HG03175 (cell line): ENCODE results near the gene PCBP3.
"Not testable (repeated sequence)": the region's sequence is repeated elsewhere in the genome, so short reads cannot be mapped to it uniquely, and the experiment has no call there.

Experiments used
- ATAC-seq: cut with Tn5 transposase; IDR thresholded peaks from one replicate; pipeline ENCODE4 v1.9.1; 2021; ENCODE audit warnings: mild to moderate bottlenecking, moderate library complexity; ENCODE audit not compliant: unreplicated experiment

The PCBP3 gene

GRCh38 chr21:45887788-45888187 lies 244.3 kb downstream of the PCBP3 start:
- no peak for ATAC-seq

DNA sequence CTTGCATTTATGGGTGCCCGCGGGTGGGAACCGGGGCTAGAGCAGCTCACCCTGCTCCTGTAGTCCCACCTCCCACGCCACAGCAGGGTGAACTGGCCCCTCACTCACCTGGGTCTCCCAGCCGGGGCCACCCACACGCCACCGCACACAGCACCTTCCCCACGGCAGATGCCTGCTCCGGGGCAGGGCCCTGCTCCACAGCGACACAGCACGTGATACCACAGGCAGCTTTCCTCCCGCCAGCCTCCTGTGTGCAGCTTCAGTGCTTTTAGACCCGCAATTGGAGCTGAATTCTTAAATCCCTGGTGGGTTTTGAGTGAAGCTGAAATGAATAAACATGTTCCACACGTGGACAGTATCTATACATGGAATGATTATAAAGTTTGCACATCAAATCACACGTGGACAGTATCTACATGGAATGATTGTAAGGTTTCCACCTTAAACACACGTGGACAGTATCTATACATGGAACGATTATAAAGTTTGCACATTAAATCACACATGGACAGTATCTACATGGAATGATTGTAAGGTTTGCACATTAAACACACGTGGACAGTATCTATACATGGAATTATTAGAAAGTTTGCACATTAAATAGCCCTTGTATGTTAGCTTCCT lies 245.0 kb downstream of the PCBP3 start:
- no peak for ATAC-seq

GRCh38 chr21:45889256-45889655 lies 245.7 kb downstream of the PCBP3 start:
- ATAC-seq = no peak

DNA sequence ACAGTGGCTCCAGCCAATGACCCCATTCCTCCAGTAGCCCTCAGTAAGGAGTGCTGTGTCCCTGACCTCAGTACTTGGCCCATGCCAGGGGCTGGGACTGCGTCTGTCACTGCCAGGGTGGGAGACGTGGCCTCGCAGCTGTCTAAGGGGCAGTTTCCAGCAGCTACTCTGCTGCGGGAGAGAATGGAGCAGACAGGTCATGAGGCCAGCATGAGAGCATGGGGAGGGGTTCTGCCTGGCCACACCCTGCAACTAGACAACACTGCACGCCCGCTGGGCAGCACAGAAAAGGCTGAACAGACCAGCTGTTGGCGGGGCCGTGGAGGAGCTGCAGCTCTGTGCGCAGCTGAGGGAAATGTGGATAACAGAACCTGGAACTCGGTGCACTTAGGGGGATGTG lies 246.4 kb downstream of the PCBP3 start:
- no peak for ATAC-seq

DNA sequence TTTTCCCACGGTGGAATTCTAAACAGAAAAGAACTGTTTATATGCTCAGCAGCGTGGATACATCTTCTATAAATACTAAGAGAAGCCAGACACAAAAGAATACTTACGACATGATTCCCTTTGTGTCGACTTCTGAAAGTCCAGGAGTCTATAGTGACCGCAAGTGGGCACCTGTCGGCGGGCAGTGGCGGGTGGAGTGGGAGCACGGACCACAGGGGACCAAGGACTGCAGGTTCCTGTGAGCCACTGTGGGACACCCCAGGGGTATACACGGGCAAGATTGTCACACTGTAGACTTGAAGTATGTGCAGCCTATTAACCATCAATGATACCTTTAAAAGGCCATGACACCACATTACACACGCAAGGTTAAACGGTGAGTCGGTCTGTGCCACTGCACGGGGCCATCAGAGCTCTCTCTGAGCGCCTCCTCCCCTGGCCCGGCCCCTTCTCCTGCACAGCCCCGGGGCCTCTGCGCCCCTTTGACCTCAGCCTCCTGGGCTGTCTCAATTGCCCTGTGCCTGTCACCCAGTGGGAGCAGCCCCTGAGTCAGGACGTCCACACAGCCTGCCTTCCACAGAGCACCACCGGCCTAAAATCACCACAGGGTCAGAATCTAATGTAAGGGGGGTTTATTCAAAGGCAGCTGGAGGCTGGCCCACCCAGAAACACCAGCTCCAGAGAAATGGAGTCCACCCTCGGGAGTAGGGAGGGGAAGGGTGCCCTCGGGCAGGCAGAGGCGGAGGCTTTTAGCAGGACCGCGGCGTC lies 248.0 kb downstream of the PCBP3 start:
- ATAC-seq = no peak

DNA sequence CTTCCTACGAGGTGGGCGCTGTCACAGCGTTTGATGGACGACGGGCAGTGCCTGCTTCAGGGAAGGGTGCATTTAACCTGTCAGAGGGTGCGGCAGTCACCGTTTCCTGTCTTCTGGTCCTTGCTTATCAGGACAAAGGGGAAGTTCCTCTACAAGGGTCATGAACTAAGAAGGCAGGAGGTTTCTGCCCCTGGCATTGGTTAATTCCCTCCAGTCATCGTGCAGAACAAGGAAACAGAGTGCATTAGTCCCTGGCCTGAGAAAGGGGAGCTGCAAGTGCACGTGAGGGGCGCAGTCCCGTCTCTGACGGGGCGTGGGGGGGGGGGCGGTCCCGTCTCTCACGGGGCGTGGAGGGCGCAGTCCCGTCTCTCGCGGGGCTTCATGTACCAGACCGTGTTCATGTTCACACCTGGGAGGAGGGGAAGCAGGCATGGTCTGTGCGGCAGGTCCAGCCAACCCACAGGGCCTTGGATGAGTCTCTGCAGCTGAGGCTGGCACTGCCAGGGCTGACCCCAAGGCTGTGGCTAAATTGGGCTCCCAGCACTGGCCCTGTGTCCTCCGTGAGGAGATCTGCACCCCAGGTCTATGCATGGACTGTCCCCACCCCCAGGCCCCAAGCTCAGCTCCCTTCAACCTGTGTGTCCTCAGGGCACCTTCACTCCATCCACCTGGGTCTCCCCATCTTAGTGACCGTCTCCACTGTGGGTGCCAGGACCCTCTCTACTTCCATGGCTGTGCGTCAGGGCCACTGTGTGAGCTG lies 248.8 kb downstream of the PCBP3 start:
- no peak for ATAC-seq

DNA sequence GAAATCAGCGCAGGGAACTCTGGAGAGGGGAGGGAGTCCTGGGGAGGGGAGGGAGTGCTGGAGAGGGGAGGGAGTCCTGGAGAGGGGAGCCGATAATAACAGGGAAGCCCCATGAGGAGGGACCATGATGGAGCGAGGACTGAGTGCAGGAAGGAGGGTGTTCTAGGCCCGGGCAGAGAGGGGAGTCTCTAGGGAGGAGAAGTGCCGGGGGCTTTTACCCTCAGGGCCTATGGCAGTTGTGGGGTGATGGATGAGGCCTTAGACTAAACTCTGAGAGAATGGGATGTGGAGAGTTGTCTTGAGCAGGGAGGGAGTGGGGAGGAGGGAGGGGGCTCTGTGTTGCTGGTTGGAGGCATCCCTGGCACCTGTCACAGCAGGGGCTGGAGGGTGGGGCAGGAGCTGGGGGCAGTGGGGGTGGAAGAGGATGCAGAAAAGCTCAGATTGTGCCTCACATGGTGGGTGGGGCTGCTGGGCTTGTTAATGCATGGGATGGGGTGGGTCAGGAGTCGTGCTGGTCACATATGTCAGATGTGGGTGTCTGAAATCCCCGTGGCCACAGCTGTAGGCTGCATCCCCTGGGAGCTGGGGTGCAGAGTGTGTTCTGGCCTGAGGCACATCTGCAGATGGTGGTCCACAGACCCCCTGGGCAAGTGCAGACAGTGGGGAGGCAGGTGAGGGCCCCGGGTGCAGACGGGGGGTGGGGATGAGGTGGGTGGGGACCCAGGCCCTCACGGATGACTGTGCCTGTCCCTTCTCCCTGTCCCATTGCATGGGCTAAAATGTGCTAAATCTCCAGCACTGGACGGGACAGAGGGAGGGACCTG lies 249.6 kb downstream of the PCBP3 start:
- no peak for ATAC-seq

DNA sequence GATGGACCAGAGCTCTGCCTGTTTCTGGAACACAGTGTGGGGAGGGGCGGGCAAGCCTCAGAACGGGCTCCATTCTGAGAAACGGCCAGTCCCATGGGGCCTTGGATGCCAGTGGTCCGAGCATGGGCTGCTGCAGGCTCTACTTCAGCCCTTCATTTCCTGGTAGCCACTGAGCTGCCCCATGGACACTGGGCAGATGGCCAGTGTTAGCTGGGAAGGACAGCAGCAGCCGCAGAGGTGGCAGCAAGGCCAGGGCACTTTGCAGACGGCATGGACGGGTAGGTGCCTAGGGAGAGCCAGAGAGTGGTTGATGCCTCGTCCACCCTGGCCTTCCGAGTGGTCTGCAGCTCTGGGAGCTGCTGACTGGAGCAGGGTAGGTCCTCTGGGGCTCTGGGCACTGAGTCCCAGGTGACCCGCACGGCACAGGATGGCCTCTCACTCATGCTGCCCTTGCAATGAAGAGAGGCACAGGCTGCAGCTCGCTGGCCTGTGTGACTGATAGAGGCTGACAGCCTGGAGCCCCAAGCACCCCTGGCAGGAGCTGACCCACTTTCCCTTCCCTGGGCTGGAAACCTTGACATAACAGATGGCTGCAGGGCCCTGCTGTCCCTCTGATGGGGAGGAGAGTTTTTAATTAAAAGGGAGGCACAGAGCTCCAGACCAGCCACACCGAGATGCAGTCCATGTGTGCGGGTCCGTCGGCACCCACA lies 250.4 kb downstream of the PCBP3 start:
- ATAC-seq = no peak

DNA sequence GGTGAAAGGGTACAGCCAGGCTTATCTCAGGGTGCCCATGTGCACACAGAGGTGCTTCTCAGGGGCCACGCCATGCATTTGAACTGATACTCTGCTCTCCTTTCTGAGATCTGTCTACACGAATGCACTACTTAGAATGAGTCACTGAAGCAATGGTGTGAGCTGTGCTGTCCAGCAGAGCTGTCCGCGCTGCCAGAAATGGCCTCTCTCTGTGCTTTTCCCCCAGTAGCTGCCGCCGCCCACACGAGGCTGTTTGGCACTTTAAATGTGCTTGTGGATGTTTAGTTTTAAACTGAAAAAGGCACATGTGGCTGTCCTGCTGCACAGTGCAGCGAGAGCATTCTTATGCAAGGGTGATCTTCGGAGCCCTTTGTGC lies 250.9 kb downstream of the PCBP3 start:
- no peak for ATAC-seq

DNA sequence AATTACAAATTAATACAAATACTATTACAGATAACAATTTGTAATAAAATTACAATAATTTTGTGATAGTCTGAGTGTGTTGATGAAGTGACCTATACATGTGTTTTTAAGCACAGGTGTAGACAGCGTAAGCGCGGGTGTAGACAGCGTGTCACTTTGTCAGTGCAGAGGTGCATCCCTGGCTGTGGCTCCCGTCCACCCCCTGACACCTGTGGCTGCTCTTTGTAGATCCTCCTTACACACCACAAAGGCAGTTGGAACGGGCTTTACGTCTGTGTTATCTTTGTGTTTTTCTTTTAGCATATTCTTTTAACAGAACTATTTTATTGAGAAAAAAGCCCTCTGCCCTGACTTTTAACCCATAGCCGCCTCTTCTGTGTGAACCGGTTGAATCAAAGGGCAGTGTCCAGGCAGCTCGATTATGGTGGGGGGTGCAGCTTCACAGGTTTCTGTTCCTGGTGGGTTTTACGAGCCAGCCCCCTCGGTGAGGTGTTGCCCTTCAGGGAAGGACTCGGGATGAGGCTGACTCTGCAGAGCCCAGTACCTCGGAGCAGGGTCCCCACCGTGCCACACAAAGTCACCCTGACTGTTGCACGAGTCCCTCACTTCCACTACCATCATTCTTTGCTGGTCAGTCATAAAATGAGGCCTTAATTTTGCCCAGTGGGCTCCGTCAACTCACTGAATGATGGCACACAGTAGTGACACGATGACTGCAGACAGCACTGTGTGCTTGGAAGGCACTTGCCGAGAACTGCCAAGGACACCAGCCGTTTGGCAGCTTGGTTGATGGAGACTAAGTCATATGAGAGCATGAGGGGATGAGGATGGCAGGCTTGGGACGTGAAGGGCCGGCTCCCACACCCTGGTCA lies 251.6 kb downstream of the PCBP3 start:
- no peak for ATAC-seq

DNA sequence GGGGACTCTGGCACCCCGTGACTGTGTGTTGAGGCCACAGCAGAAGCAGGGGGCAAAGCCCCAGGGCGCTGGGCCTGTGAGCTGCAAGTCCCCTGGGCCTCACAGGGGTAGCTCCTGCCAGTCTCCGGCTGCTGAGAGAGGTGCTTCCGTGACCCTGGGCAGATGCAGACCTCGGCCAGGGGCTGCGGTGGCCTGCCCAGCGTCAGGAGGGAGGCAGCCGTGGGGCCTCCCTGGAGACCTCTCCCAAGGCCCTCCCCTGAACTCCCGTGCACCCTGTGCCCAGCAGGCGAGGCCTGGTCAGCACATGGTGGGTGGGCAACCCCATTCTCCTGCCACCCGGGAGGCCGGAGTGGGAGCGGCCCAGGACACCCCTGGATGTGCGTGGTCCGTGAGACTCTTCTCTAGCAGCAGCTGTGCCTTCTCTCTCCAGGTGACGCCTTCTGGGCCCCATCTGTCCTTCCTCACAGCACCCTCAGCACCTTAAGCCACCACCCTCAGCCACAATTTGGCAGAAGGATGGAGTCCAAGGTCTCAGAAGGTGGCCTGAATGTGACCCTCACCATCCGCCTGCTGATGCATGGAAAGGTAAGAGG lies 252.3 kb downstream of the PCBP3 start:
- no peak for ATAC-seq

- ATAC-seq = not testable (repeated sequence)
These were observed 252.9 kb downstream of the PCBP3 start for GRCh38 chr21:45896431-45896830.

DNA sequence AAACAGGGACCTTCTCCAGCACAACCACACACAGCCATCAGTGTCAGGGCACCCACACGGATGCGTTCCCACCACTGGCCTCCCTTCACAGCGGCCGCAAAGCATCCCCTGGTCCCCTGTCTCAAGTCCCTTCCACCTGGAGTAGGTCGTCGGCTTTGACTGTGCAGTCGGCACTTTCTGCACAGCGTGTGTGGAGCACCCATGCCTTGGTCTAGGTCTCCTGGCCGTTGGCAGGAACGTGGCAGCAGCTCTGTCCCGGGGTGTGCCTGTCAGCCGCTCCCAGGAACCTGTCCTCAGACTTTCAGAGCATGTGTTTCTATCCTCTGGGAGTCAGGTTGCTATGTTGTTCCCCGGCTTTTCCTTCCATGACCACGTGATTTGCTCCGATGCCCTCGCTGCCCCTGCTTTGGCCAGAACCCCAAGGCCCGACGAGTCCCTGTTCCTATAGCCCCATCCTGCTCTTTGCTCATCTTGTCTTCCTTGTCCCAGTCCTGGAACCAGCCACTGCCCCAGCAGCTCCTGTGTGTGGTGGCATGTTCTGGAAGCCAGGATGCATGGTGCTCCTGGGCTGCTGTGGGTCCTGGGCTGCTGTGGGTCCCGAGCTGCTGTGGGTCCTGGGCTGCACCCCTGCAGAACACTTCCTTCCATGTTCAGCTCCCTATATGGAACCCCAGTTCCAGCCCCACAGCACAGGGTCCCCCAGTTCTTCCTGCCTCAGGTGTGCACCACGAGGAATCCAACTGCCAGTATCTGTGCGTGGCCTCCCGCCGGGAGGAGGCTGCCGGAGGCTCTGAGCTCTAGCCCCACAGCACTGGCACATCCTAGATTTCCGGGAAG lies 253.9 kb downstream of the PCBP3 start:
- no peak for ATAC-seq

GRCh38 chr21:45898028-45898350 lies 254.5 kb downstream of the PCBP3 start:
- ATAC-seq = no peak

- ATAC-seq = no peak
These were observed 255.3 kb downstream of the PCBP3 start for GRCh38 chr21:45898781-45899180.

- no peak for ATAC-seq
These were observed 255.9 kb downstream of the PCBP3 start for GRCh38 chr21:45899317-45900033.

- no peak for ATAC-seq
These were observed 256.7 kb downstream of the PCBP3 start for GRCh38 chr21:45900034-45900868.
